ENCODE results near the gene BBIP1.

DNA sequence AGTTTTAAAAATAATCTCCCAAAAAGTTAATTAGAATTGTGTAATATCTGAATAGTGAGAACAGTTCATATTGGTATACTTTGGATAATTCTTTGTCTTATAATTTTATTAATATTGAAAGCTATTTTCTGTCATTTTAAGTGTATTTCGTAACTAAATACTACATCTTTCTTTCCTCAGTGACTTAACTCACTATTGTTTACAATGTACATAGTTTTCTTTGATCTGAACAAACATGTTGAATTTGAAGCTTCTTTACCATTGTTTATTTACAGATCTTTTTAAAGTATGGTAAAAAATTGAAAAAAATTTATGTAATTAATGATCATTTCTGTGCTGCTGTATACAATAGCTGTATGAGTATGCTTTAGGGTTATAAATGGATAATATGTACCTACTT lies 42.2 kb downstream of the BBIP1 start:
- TF ChIP-seq, protein P1, sequence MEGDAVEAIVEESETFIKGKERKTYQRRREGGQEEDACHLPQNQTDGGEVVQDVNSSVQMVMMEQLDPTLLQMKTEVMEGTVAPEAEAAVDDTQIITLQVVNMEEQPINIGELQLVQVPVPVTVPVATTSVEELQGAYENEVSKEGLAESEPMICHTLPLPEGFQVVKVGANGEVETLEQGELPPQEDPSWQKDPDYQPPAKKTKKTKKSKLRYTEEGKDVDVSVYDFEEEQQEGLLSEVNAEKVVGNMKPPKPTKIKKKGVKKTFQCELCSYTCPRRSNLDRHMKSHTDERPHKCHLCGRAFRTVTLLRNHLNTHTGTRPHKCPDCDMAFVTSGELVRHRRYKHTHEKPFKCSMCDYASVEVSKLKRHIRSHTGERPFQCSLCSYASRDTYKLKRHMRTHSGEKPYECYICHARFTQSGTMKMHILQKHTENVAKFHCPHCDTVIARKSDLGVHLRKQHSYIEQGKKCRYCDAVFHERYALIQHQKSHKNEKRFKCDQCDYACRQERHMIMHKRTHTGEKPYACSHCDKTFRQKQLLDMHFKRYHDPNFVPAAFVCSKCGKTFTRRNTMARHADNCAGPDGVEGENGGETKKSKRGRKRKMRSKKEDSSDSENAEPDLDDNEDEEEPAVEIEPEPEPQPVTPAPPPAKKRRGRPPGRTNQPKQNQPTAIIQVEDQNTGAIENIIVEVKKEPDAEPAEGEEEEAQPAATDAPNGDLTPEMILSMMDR (IDR thresholded peaks at IDR 0.05 in 2 of 3, conservative IDR thresholded peaks at IDR 0.05 in 1 of 3; ENCODE audit: control insufficient read depth in 2 of 3, extremely low read depth in 1 of 3, insufficient read depth in 1 of 3, low read depth in 3 of 3, low read length in 3 of 3), result no peak
- TF ChIP-seq POLR2A (IDR thresholded peaks at IDR 0.05; ENCODE audit: low read depth, low read length) (no peak), SRF (IDR thresholded peaks at IDR 0.05; ENCODE audit: low read depth in 2 of 2, low read length in 2 of 2) (no peak), CBX5 (IDR thresholded peaks at IDR 0.05; ENCODE audit: low read depth) (no peak)
- TF ChIP-seq, protein P2, sequence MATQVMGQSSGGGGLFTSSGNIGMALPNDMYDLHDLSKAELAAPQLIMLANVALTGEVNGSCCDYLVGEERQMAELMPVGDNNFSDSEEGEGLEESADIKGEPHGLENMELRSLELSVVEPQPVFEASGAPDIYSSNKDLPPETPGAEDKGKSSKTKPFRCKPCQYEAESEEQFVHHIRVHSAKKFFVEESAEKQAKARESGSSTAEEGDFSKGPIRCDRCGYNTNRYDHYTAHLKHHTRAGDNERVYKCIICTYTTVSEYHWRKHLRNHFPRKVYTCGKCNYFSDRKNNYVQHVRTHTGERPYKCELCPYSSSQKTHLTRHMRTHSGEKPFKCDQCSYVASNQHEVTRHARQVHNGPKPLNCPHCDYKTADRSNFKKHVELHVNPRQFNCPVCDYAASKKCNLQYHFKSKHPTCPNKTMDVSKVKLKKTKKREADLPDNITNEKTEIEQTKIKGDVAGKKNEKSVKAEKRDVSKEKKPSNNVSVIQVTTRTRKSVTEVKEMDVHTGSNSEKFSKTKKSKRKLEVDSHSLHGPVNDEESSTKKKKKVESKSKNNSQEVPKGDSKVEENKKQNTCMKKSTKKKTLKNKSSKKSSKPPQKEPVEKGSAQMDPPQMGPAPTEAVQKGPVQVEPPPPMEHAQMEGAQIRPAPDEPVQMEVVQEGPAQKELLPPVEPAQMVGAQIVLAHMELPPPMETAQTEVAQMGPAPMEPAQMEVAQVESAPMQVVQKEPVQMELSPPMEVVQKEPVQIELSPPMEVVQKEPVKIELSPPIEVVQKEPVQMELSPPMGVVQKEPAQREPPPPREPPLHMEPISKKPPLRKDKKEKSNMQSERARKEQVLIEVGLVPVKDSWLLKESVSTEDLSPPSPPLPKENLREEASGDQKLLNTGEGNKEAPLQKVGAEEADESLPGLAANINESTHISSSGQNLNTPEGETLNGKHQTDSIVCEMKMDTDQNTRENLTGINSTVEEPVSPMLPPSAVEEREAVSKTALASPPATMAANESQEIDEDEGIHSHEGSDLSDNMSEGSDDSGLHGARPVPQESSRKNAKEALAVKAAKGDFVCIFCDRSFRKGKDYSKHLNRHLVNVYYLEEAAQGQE (IDR thresholded peaks at IDR 0.05; ENCODE audit: low read depth, low read length), result no peak

Measured in GM12878 (cell line).